ENCODE data around the gene CARMIL1.

GRCh38 chr6:25275436-25275835 lies 3.7 kb upstream of the CARMIL1 start:
- TF ChIP-seq, protein P1, sequence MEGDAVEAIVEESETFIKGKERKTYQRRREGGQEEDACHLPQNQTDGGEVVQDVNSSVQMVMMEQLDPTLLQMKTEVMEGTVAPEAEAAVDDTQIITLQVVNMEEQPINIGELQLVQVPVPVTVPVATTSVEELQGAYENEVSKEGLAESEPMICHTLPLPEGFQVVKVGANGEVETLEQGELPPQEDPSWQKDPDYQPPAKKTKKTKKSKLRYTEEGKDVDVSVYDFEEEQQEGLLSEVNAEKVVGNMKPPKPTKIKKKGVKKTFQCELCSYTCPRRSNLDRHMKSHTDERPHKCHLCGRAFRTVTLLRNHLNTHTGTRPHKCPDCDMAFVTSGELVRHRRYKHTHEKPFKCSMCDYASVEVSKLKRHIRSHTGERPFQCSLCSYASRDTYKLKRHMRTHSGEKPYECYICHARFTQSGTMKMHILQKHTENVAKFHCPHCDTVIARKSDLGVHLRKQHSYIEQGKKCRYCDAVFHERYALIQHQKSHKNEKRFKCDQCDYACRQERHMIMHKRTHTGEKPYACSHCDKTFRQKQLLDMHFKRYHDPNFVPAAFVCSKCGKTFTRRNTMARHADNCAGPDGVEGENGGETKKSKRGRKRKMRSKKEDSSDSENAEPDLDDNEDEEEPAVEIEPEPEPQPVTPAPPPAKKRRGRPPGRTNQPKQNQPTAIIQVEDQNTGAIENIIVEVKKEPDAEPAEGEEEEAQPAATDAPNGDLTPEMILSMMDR (IDR thresholded peaks at IDR 0.05), result no peak
- TF ChIP-seq POLR2A (IDR thresholded peaks at IDR 0.05) (no peak), POLR2AphosphoS5 (IDR thresholded peaks at IDR 0.05) (no peak), EP300 (IDR thresholded peaks at IDR 0.05) (no peak)
